NCI-H146 (cell line): Measurements from ENCODE around the gene PIK3R1.
"Not testable (repeated sequence)": the region's sequence is repeated elsewhere in the genome, so short reads cannot be mapped to it uniquely, and the experiment has no call there.

ENCODE experiments used
- DNase-seq: peaks from one replicate; lab custom pipeline; 2025; lab: John Stamatoyannopoulos, UW

PIK3R1 gene

GRCh38 chr5:68193481-68194036, 22.0 kb upstream of the PIK3R1 start:
- no peak for DNase-seq

GRCh38 chr5:68194386-68194785, 21.2 kb upstream of the PIK3R1 start:
- no peak for DNase-seq

GRCh38 chr5:68195137-68195536, 20.4 kb upstream of the PIK3R1 start:
- no peak for DNase-seq

GRCh38 chr5:68196876-68197275, 18.7 kb upstream of the PIK3R1 start:
- no peak for DNase-seq

- DNase-seq, result no peak
Observed at GRCh38 chr5:68200288-68200687, 15.3 kb upstream of the PIK3R1 start.

GRCh38 chr5:68210654-68211053, 4.9 kb upstream of the PIK3R1 start:
- not testable (repeated sequence) for DNase-seq

GRCh38 chr5:68214482-68215207, 911 bp upstream of the PIK3R1 start:
- peak; percentile 84 for DNase-seq

GRCh38 chr5:68215898-68216244, 315 bp downstream of the PIK3R1 start:
- DNase-seq, result peak; percentile 87

GRCh38 chr5:68216245-68217046, 890 bp downstream of the PIK3R1 start:
- peak; percentile 66 for DNase-seq

- DNase-seq, result no peak
Observed at GRCh38 chr5:68217047-68217355, 1.4 kb downstream of the PIK3R1 start.

GRCh38 chr5:68217528-68217927, 2.0 kb downstream of the PIK3R1 start:
- no peak for DNase-seq

GRCh38 chr5:68219161-68219816, 3.7 kb downstream of the PIK3R1 start:
- no peak for DNase-seq

- DNase-seq, result no peak
Observed at GRCh38 chr5:68220260-68220659, 4.7 kb downstream of the PIK3R1 start.

- DNase-seq, result no peak
Observed at GRCh38 chr5:68220914-68221313, 5.4 kb downstream of the PIK3R1 start.

GRCh38 chr5:68221488-68221887, 5.9 kb downstream of the PIK3R1 start:
- no peak for DNase-seq

- DNase-seq, result no peak
Observed at GRCh38 chr5:68222310-68222709, 6.8 kb downstream of the PIK3R1 start.

GRCh38 chr5:68222824-68223354, 7.3 kb downstream of the PIK3R1 start:
- no peak for DNase-seq

GRCh38 chr5:68223904-68224303, 8.3 kb downstream of the PIK3R1 start:
- DNase-seq, result no peak

GRCh38 chr5:68224509-68225187, 9.1 kb downstream of the PIK3R1 start:
- DNase-seq, result no peak

GRCh38 chr5:68225188-68225910, 9.8 kb downstream of the PIK3R1 start:
- DNase-seq, result no peak

- DNase-seq, result no peak
Observed at GRCh38 chr5:68225911-68226545, 10.5 kb downstream of the PIK3R1 start.
